HG03045 (cell line): Measurements from ENCODE around the gene CRADD.
"Not testable (repeated sequence)": the region's sequence is repeated elsewhere in the genome, so short reads cannot be mapped to it uniquely, and the experiment has no call there.

Experiments used
- ATAC-seq: cut with Tn5 transposase; IDR thresholded peaks from one replicate; pipeline ENCODE4 v1.9.1; 2021; ENCODE audit warnings: mild to moderate bottlenecking, moderate library complexity; ENCODE audit not compliant: unreplicated experiment

CRADD gene

DNA sequence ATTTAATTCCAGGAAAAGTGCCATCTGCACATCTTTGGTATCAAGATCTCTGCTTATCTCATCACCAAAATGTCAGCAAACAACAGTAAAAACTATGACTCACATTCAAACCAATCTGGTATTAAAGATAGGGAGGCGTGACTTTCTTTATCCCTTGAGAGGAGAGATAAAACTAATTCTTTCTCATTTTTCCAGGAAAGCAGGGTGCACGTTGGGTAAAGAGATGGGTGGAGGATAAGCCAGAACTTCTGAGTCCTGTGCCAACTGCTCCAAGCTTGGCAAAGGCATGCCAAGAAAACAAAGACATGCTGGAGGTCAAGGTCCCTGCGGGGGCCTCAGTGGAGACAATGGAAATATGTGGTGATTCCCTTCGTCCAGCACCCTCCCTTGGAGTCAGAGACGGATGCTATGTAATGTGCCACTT lies 245.4 kb downstream of the CRADD start:
- ATAC-seq, result no peak

- ATAC-seq, result no peak
These were observed 247.2 kb downstream of the CRADD start for GRCh38 chr12:93924367-93924766.

DNA sequence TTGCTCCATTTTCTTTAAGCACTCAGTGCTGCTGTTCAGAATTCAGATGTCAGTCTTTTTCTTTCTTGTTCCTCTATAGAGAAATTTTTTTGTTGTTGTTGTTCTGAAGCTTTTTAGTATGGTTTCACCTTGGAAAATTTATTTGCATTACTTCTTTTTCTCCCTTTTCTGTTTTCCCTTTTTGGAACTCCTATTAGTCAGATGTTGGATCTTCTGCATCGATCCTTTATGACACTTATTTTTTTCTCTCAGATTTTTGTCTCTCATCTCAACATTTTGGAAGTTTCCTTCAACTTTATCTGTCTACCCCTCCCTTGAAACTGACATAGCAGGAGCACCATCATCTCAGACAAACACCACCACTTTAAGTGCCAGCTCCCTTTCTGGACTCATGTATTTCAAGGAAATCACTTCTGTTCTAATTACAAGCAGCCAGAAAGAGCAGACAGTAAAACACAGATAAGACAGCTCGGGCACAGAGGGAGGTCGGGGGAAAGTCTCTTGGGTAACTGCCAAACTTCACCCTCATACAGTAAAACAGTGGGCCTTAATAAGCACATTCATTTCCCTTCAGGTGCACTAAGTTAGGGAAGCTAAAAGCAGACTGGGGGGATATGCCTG lies 248.5 kb downstream of the CRADD start:
- no peak for ATAC-seq

DNA sequence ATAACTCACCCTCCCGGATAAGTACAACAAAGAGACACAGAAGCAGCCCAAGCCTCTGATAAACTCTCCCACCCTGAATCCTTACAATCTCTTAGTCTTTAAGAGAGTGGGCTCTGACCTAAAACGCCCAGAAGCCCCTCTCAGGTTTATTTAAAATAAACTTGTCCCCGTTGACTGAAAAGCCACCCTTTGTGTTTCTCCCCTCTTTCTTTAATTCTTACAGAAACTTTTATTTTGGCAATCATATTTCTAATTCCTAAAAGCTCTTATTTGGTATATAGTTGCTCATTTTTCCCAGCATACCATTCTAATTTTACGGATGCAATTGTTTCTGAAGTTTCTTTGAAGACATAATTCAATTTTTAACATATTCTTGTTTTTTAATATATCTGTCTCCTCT lies 249.1 kb downstream of the CRADD start:
- no peak for ATAC-seq

GRCh38 chr12:93929081-93929480 lies 251.9 kb downstream of the CRADD start:
- not testable (repeated sequence) for ATAC-seq

- no peak for ATAC-seq
These were observed 260.6 kb downstream of the CRADD start for GRCh38 chr12:93937812-93938211.

DNA sequence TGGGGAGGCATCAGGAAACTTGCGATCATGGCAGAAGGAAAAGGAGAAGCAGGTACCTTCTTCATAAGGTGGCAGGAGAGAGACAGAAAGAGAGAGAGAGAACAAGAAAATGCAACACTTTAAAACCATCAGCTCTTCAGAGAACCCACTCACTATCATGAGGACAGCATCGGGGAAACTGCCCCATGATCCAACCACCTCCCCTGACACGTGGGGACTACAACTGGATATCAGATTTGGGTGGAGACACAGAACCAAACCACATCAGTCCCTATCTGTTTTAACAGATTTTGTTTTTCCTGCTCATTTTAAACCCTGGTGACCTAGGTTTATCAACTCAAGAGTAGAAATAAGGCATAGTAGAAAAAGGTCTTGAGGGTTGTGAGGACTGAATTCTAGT lies 261.1 kb downstream of the CRADD start:
- no peak for ATAC-seq

- no peak for ATAC-seq
These were observed 261.8 kb downstream of the CRADD start for GRCh38 chr12:93938931-93939330.

DNA sequence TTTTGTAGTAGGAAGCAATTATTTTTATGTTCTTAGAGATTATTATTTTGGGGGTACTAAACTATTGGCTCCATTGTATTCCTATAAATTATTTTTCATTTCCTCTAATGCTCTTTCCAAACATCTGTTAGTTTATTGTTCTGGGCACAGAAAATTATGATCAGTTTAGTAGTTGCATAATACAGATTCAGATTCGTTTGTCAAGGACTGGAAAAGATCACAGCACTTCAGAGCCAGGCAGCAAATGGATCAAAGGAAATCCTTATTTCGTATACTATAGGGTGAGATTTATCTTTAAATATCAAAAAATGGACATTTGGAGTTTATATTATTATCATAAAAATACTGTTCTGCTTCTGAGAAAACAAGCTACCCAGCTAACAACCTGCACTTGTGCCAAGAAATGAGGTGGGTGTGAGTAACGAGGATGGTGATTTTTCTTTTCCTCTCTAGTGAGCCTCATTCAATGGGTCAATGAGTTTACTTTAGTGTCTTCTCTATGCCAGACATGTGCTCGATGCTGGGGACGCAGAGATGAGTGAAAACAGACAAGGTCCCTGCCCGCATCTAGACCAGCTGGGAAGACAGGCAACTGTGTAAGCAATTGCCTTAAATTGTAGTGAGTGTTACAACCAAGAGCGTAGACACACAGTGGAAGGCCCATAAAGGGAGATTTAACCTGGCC lies 262.6 kb downstream of the CRADD start:
- no peak for ATAC-seq

DNA sequence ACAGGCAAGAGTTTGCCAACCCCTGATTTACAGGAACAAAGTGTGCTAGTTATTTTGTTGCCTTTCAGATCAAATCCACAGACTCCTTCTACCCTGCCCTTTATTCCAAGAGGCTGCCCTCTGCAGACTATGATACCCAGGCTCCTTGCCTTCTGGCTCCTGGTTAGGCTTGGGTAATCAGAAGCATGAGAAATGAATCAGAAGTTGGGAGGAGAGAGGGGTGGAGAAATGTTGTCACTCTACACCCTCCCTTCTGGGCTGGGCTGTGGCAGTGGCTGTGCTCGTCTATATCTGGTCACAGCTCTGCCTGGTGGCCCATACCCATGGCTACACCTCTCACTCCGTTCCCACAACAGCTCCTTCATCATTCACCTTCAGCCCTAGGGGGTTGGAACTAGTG lies 266.6 kb downstream of the CRADD start:
- ATAC-seq, result no peak

- ATAC-seq, result no peak
These were observed 267.0 kb downstream of the CRADD start for GRCh38 chr12:93944201-93944600.
